ENCODE measurements around the gene NDC80.

DNA sequence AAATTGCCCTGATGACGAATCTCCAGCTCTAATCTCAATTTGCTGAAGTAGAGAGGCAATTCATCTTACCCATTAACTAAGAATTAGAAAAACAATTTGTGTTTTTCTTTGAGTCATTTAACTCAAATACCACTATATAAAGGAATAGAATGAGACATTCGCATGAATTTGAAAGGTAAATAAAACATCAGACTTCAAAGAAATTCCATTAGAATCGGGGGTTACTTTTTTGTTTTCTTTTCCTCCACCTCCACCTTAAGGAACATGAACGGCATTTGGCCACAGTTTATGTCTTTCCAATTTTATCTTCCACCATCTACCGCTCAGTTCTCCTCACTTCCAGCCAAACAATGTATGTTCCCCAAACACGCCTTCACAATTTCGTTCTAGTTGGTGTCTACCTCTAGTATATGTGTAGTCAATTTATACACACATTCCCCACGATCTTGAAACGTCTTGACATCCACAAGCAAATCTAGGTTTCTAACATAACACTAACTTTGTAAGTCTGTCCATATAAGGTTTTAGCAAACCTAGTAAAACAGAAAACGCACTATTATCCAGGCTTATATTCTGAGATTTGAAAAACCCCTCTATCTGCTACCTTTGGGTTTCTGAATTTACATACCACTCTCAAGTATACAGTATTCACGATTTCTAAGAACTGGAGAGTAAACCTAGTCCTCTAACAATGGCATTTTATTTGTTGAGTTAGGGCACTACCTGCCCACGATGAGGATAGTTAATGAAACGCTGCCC is 83.0 kb downstream of the NDC80 start:
- TF ChIP-seq, protein P1, sequence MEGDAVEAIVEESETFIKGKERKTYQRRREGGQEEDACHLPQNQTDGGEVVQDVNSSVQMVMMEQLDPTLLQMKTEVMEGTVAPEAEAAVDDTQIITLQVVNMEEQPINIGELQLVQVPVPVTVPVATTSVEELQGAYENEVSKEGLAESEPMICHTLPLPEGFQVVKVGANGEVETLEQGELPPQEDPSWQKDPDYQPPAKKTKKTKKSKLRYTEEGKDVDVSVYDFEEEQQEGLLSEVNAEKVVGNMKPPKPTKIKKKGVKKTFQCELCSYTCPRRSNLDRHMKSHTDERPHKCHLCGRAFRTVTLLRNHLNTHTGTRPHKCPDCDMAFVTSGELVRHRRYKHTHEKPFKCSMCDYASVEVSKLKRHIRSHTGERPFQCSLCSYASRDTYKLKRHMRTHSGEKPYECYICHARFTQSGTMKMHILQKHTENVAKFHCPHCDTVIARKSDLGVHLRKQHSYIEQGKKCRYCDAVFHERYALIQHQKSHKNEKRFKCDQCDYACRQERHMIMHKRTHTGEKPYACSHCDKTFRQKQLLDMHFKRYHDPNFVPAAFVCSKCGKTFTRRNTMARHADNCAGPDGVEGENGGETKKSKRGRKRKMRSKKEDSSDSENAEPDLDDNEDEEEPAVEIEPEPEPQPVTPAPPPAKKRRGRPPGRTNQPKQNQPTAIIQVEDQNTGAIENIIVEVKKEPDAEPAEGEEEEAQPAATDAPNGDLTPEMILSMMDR (IDR thresholded peaks at IDR 0.05), result no peak
- no peak for TF ChIP-seq POLR2A (IDR thresholded peaks at IDR 0.05)
